Mucosa of stomach (tissue), 1 donor: Measurements from ENCODE around the gene SLC37A1.

Experiments used
- H3K27me3 ChIP-seq: one replicate; pipeline ENCODE4 v1.7.0; 2013; ENCODE audit warnings: mild to moderate bottlenecking, low read length; ENCODE audit not compliant: control insufficient read depth, insufficient read depth
- H3K36me3 ChIP-seq: one replicate; pipeline ENCODE4 v1.7.0; 2013; ENCODE audit warnings: low read length; ENCODE audit not compliant: control insufficient read depth, insufficient read depth
- H3K4me1 ChIP-seq: one replicate; pipeline ENCODE4 v1.7.0; 2013; ENCODE audit warnings: mild to moderate bottlenecking, low read length; ENCODE audit not compliant: control insufficient read depth, insufficient read depth
- H3K4me3 ChIP-seq: one replicate; pipeline ENCODE4 v1.7.0; 2013; ENCODE audit warnings: low read length
- H3K9ac ChIP-seq: one replicate; pipeline ENCODE4 v1.7.0; 2013; ENCODE audit warnings: mild to moderate bottlenecking, low read length, moderate library complexity
- H3K9me3 ChIP-seq: one replicate; pipeline ENCODE4 v1.7.0; 2013; ENCODE audit warnings: mild to moderate bottlenecking, low read length, moderate library complexity; ENCODE audit not compliant: control insufficient read depth
- donor health status: Pancreatic carcinoma.

Gene SLC37A1

DNA sequence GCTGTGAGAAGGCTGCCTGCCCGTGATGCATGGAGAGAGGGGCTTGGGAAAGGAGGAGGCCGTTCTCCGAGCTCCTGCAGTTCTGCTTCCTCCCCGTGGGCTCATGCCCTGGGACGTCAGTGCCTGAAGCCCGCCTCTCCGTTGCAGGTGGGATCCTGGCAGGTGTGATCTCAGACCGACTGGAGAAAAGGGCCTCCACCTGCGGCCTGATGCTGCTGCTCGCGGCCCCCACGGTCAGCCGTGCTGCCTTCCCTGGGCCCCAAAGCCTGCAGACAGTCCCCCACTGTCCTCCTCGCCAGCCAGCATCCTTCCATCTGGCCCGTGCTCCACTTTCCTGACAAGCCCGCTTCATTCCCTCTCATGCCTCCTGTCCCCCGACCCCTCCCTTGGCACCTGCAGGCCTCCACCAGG, 50.9 kb downstream of the SLC37A1 start:
- Histone ChIP-seq H3K36me3 (peaks cover 36% of the 10 kb centered on the region), H3K4me3 (no peak overlapping the region), H3K27me3 (no peaks in the 10 kb centered on the region), H3K4me1 (peaks cover 8% of the 10 kb centered on the region), H3K9ac (no peak overlapping the region), H3K9me3 (no peaks in the 10 kb centered on the region)

DNA sequence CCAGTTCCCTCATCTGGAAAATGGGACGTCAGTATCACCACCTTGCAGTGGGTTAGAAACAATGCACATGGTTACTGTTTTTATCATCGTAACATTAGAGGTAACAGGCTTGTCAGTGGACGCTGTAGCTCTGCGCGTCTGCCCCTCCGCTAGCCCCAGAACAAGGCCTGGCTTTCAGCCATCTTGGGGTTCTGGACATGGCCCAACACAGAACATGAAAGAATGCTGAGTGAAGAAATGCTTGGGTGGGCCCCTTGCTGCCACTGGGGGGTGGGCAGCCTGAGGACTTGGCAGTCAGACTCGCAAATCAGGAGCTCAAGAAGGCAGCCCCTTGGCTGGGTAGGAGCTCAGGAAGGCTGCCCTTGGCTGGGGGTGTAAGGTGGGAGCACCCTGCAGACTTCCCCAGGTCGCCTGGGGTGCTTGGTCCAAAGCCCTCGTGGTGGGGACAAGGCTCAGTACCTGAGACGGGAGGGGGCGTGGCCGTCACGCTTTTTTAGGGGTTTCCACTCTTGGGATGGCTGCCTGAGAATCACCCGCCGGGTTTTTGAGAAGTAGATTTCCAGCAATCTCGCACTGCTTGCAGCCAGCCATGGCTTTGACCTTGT, 51.7 kb downstream of the SLC37A1 start:
- no peak overlapping the region for H3K4me3 ChIP-seq
- H3K36me3 ChIP-seq = peaks cover 31% of the 10 kb centered on the region
- H3K27me3 ChIP-seq = no peaks in the 10 kb centered on the region
- H3K4me1 ChIP-seq = peaks cover 8% of the 10 kb centered on the region
- no peaks in the 10 kb centered on the region for H3K9me3 ChIP-seq
- H3K9ac ChIP-seq = no peak overlapping the region

DNA sequence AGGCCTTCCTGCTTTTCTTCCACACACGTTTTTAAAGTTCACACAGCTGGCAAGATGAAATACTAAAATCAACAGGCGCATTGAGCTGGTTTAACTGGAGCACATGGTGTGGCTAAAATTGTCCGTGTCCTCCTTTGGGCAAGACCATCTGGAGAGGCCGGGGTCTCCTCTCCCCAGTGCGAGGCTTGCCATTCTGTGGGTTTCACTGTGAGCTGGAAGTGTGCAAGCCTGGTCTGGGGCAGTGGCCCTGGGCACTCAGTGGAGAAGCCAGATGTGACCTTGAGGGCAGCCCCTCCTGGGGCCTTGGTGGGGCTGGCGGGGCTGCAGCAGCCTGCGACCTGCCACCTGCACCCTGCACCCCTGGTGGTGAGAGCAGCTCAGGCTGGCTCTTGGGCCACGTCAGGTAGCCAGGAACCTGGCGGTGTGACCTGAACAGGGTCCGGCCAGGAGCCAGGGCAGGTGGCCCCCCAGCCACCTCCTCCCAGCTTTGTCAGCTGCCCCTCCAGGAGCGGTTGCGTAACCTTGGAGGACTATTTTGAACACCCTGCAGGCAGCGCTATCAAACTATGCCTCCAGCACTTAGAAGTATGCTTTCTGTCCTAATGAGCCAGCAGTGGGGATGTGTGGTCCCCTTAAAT, 52.4 kb downstream of the SLC37A1 start:
- Histone ChIP-seq H3K36me3 (peaks cover 29% of the 10 kb centered on the region), H3K9ac (no peak overlapping the region), H3K27me3 (no peaks in the 10 kb centered on the region), H3K4me3 (no peak overlapping the region), H3K9me3 (no peaks in the 10 kb centered on the region), H3K4me1 (peaks cover 15% of the 10 kb centered on the region)

DNA sequence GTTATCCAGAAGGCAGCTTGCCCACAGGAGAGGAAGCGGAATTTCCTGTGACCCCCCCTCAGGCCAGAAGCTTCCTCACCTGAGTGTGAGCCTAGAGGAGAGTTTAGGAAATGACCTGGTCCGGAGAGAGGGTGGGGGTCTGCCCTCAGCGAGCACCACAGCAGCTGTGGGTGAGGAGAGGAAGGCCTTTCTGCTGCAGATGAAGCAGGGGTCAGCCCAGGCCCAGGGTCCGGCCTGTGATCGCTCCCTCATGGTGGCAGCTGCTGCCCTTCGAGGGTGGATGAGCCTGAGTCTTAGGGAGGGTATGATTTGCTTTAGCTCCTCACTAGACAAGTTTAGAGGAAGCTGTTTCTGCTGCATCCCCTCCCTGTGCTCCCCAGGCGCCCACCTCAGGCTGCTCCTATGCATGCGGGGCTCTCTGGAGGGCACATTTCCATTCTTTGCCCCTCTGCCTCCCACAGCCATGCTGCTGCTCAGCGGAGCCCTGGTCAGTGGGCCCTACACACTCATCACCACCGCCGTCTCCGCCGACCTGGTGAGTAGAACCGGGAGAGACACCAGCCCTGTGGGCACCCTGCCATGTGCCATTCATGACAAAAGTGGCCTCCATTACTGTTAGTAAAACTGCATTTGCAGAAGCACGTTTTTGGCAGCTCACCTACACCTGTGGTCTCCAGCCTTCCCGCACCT, 53.0 kb downstream of the SLC37A1 start:
- no peaks in the 10 kb centered on the region for H3K27me3 ChIP-seq
- H3K9ac ChIP-seq = no peak overlapping the region
- peaks cover 27% of the 10 kb centered on the region for H3K36me3 ChIP-seq
- H3K9me3 ChIP-seq = no peaks in the 10 kb centered on the region
- no peak overlapping the region for H3K4me3 ChIP-seq
- peaks cover 18% of the 10 kb centered on the region for H3K4me1 ChIP-seq

DNA sequence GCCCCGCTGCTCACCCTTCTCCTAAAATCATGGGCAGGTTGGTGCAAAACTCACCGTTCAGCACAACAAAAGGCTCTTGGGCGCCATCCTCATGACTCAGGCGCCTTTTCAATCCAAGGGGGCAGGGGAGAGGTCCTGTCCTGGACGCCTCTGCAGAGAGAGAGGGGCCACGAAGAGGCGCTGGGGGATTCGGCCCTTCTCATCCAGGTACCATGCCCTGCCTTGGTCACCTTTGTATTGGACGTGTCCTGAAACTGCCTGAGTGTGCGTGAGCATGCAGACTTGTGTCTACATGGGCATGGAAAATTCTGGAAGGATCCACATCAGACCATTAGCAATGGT, 53.5 kb downstream of the SLC37A1 start:
- Histone ChIP-seq H3K9ac (no peak overlapping the region), H3K4me1 (peaks cover 17% of the 10 kb centered on the region), H3K4me3 (no peak overlapping the region), H3K9me3 (no peaks in the 10 kb centered on the region), H3K36me3 (peaks cover 28% of the 10 kb centered on the region), H3K27me3 (no peaks in the 10 kb centered on the region)

DNA sequence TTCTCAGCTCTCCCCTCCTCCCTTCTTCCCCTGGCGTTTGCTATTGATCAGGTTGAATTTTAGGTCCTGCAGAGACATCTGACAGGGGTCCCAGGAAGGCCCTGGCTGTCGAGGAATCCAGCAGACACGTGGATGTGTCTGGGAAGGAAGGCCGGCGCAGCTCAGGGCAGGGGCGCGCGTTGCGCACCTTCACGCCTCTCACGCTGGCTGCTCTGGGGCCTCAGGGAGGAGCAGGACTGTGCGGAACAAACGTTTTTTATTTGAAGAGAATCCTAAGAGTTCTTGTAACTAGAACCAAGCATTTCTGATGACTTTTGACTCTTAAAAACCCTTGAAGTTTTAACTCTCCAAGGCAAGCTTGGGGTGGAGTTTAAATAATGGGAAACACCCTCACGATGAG, 54.2 kb downstream of the SLC37A1 start:
- Histone ChIP-seq H3K4me1 (peaks cover 17% of the 10 kb centered on the region), H3K9ac (no peak overlapping the region), H3K36me3 (peaks cover 32% of the 10 kb centered on the region), H3K9me3 (no peaks in the 10 kb centered on the region), H3K4me3 (no peak overlapping the region), H3K27me3 (no peaks in the 10 kb centered on the region)

DNA sequence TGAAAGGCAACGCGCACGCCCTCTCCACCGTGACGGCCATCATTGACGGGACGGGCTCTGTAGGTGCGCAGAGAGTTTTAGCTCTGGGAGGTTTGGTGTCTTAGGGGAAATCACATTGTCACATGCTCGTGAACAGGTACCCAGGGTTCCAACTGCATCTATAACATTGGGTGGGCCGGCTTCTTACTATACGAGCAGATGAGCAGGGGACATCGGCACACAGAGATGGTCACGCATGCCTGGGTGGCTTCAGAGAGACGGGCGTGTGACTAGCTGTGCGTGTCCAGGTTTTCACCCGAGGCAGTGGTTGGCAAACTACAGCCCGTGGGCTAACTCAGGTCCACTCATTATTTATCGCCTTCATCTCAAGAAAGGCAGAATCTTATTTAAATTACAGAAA, 54.7 kb downstream of the SLC37A1 start:
- Histone ChIP-seq H3K36me3 (peaks cover 35% of the 10 kb centered on the region), H3K4me1 (peaks cover 17% of the 10 kb centered on the region), H3K4me3 (no peak overlapping the region), H3K27me3 (no peaks in the 10 kb centered on the region), H3K9ac (no peak overlapping the region), H3K9me3 (no peaks in the 10 kb centered on the region)

DNA sequence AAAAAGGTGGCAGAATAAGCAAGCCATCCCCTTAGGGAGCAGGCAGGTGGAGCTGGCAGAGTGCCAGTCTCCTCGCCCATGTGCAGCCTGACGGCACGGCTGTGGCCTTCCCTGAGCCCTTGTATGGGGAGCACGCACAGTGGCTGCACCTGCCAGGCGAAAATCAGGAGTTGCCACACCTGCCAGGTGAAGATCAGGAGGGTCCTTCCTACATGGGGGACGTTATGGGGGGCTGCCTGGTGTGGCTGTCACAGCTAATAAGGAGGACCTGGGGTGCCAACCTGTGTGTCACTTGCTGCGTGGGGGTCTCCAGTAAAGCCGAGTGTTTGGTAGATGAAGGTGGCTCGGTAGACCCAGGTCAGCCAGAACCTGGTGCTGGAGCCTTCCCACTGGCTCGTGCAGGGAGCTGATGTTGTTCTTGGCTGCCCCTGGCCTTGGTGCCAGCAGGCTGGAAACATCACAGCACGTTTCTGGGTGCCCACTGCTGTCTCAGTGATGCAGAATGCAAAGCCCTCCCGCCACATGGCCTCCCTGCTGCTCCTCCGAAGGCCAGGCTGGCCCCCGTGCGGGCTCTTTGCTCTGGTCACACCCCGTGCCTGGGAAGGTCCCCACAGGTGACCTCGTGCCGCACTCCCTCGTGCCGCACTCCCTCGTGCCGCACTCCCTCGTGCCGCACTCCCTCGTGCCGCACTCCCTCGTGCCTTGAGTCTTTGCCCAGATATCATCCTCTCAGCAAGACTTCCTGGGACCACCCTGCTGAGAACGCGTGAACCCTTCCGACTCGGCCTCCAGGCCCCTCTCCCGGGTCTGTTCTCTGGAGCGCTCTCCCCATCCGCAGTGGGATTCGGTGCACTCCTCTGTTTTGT, 55.4 kb downstream of the SLC37A1 start:
- Histone ChIP-seq H3K4me3 (no peak overlapping the region), H3K9me3 (no peaks in the 10 kb centered on the region), H3K4me1 (peaks cover 17% of the 10 kb centered on the region), H3K36me3 (peaks cover 35% of the 10 kb centered on the region), H3K27me3 (no peaks in the 10 kb centered on the region), H3K9ac (no peak overlapping the region)

DNA sequence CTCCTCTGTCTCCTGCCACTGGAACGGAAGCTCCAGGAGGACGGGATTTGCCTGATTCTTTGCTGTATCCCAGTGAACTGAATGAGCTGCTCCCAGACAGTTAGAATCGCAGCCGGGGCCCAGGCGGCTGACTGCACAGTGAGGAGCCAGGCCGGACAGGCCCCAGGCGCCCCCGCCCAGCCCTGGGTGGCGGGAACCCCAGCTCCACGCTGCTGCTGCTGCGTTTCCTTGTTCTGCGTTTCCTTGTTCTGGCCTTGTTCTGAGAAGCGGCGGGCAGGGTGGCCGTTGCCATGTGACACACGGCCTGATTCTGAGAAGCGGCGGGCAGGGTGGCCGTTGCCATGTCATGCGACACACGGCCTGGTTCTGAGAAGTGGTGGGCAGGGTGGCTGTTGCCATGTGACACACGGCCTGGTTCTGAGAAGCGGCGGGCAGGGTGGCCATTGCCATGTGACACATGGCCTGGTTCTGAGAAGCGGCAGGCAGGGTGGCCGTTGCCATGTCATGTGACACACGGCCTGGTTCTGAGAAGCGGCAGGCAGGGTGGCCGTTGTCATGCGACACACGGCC, 56.2 kb downstream of the SLC37A1 start:
- Histone ChIP-seq H3K4me3 (no peak overlapping the region), H3K27me3 (no peaks in the 10 kb centered on the region), H3K4me1 (peaks cover 17% of the 10 kb centered on the region), H3K9ac (no peak overlapping the region), H3K9me3 (no peaks in the 10 kb centered on the region), H3K36me3 (peaks cover 39% of the 10 kb centered on the region)

DNA sequence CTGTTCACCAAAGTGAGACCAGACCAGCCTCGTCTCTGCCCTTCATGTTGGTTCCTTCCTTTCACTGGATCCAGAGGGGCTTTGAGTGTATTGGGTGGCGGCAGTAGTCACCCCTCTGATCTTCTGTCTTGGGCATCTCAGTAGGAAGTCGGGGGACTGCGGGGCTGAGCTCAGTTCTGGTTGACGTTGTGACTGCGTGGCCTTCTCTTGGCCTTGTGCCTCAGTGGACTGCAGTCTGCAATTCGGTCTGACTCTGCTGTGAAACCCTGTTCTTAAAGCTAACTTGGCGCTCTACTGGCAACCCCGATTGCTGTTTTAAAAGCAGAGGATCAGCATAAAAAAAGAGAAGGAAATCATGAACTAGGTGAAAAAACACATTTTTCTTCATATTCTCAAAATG, 56.7 kb downstream of the SLC37A1 start:
- peaks cover 39% of the 10 kb centered on the region for H3K36me3 ChIP-seq

DNA sequence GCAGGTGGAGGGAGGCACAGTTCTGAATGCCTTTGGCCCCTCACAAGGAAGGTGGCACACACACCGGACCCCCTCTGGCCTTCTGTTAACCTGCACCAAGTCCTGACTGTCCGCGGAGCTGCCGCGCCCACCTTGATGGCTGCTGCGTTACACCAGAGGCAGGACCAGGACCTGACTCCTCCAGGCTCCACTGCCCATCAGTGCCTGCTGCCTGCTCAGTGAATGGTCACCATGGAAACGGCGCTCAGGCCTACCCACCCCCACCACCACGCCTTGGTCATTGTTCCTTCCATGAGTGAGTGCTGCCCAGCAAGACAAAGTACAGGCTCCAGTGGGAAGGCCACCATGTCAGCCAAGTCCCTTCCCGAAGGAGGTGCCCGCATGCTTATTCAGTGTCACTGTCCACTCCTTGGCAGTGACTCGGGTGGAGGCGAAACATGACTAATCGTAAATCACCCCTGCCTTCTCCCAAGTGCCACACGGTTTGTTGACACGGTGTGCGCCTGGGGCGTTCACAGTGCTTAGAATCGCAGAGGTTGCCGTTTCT, 57.3 kb downstream of the SLC37A1 start:
- no peaks in the 10 kb centered on the region for H3K27me3 ChIP-seq
- peaks cover 17% of the 10 kb centered on the region for H3K4me1 ChIP-seq
- no peaks in the 10 kb centered on the region for H3K9me3 ChIP-seq
- H3K4me3 ChIP-seq = no peak overlapping the region
- peaks cover 39% of the 10 kb centered on the region for H3K36me3 ChIP-seq
- H3K9ac ChIP-seq = no peak overlapping the region

More for the DNA sequence above, 56.7 kb downstream of the SLC37A1 start:
- Histone ChIP-seq H3K27me3 (no peaks in the 10 kb centered on the region), H3K4me1 (peaks cover 17% of the 10 kb centered on the region), H3K9ac (no peak overlapping the region), H3K9me3 (no peaks in the 10 kb centered on the region), H3K4me3 (no peak overlapping the region)
